ENCODE data around the gene CADPS2.

DNA sequence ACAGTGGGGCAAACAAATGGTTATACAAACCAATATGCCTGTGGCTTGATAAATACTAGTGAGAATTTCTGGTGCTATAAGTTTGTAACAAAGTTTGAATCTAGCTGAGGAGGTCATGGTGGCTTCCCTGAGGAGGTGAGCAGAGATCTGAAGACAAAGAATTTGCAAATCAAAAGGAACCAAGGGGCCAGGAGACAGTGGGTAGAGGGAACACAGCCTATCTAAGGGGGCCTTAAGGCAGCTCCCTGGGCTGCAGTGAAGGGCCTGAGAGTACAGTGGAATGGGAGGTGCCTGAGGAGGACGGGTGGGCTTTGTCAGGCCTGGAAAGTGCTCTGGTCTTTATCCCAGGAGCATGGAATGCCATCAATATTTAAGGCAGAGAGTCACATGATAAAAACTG lies 209.1 kb downstream of the CADPS2 start:
- TF ChIP-seq, protein P1, sequence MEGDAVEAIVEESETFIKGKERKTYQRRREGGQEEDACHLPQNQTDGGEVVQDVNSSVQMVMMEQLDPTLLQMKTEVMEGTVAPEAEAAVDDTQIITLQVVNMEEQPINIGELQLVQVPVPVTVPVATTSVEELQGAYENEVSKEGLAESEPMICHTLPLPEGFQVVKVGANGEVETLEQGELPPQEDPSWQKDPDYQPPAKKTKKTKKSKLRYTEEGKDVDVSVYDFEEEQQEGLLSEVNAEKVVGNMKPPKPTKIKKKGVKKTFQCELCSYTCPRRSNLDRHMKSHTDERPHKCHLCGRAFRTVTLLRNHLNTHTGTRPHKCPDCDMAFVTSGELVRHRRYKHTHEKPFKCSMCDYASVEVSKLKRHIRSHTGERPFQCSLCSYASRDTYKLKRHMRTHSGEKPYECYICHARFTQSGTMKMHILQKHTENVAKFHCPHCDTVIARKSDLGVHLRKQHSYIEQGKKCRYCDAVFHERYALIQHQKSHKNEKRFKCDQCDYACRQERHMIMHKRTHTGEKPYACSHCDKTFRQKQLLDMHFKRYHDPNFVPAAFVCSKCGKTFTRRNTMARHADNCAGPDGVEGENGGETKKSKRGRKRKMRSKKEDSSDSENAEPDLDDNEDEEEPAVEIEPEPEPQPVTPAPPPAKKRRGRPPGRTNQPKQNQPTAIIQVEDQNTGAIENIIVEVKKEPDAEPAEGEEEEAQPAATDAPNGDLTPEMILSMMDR (IDR thresholded peaks at IDR 0.05), result no peak
- TF ChIP-seq POLR2A (IDR thresholded peaks at IDR 0.05), result no peak

All from right lobe of liver (tissue), 4 donors.